Astrocyte (in vitro differentiated cells and primary cell): ENCODE data around the gene MSANTD3. TPM values are rescaled to one million over a fixed set of nuclear protein-coding genes. Genes with fewer than 3 reads are reported as not detected.
A peak's percentile ranks its signal among the peaks of the same experiment; 100 is the strongest.

ENCODE experiments used
- DNase-seq: peaks from one replicate; pipeline ENCODE4 v3.0.0-alpha.2; 2010; ENCODE audit warnings: low read depth
- FAIRE-seq: peaks from 2 replicates; lab custom pipeline; 2011; peaks lifted over from hg19 to GRCh38; lab: Jason Lieb, UNC
- H2AFZ ChIP-seq: 2 replicates; pipeline ENCODE4 v1.6.0; 2012; ENCODE audit warnings: low read depth, low read length, inconsistent platforms
- H3K27ac ChIP-seq: 2 replicates; pipeline ENCODE4 v1.5.1; 2011; ENCODE audit warnings: low read depth, low read length, inconsistent platforms
- H3K27me3 ChIP-seq: 2 replicates; pipeline ENCODE4 v1.6.0; 2011; ENCODE audit warnings: low read length, inconsistent platforms; ENCODE audit not compliant: insufficient read depth
- H3K36me3 ChIP-seq: 2 replicates; pipeline ENCODE4 v1.5.1; 2011; ENCODE audit warnings: low read length, inconsistent platforms; ENCODE audit not compliant: insufficient read depth
- H3K4me1 ChIP-seq: 2 replicates; pipeline ENCODE4 v1.5.1; 2011; ENCODE audit warnings: low read length, inconsistent platforms; ENCODE audit not compliant: insufficient read depth
- H3K4me2 ChIP-seq: 2 replicates; pipeline ENCODE4 v1.6.0; 2012; ENCODE audit warnings: low read length, inconsistent platforms
- H3K4me3 ChIP-seq: 2 replicates; pipeline ENCODE4 v1.5.1; 2011; ENCODE audit warnings: low read depth, mild to moderate bottlenecking, low read length, inconsistent platforms; ENCODE audit not compliant: insufficient read depth
- H3K79me2 ChIP-seq: 2 replicates; pipeline ENCODE4 v1.6.0; 2012; ENCODE audit warnings: mild to moderate bottlenecking, low read length, inconsistent platforms; ENCODE audit not compliant: insufficient read depth
- H3K9ac ChIP-seq: 2 replicates; pipeline ENCODE4 v1.6.0; 2012; ENCODE audit warnings: mild to moderate bottlenecking, low read length, inconsistent platforms
- H3K9me3 ChIP-seq: 2 replicates; pipeline ENCODE4 v1.5.1; 2012; ENCODE audit warnings: low read depth, mild to moderate bottlenecking, low read length, inconsistent platforms; ENCODE audit not compliant: insufficient read depth
- H4K20me1 ChIP-seq: 2 replicates; pipeline ENCODE4 v1.6.0; 2012; ENCODE audit warnings: low read length, inconsistent platforms; ENCODE audit not compliant: insufficient read depth
- H3K27ac Mint-ChIP-seq: one replicate; pipeline ENCODE4 v1.8.0; 2021; ENCODE audit warnings: mild to moderate bottlenecking, mixed read lengths; ENCODE audit not compliant: unreplicated experiment
- H3K27me3 Mint-ChIP-seq: one replicate; pipeline ENCODE4 v1.8.0; 2021; ENCODE audit warnings: low read depth, mixed read lengths; ENCODE audit not compliant: unreplicated experiment
- H3K36me3 Mint-ChIP-seq: one replicate; pipeline ENCODE4 v1.8.0; 2021; ENCODE audit warnings: low read depth, mixed read lengths; ENCODE audit not compliant: unreplicated experiment
- H3K4me1 Mint-ChIP-seq: one replicate; pipeline ENCODE4 v1.8.0; 2021; ENCODE audit warnings: low read depth, mixed read lengths; ENCODE audit not compliant: unreplicated experiment
- H3K4me3 Mint-ChIP-seq: one replicate; pipeline ENCODE4 v1.8.0; 2021; ENCODE audit warnings: mild to moderate bottlenecking, moderate library complexity, mixed read lengths; ENCODE audit not compliant: unreplicated experiment
- H3K9me3 Mint-ChIP-seq: one replicate; pipeline ENCODE4 v1.8.0; 2021; ENCODE audit warnings: mild to moderate bottlenecking, mixed read lengths; ENCODE audit not compliant: unreplicated experiment
- CTCF ChIP-seq: IDR thresholded peaks from 2 replicates; pipeline ENCODE4 v1.5.1; 2011; ENCODE audit warnings: low read depth, mild to moderate bottlenecking, inconsistent platforms, low read length, moderate library complexity; ENCODE audit not compliant: insufficient read depth
- EZH2 ChIP-seq: IDR thresholded peaks from 2 replicates; pipeline ENCODE4 v1.6.1; 2012; ENCODE audit warnings: mild to moderate bottlenecking, low read length, inconsistent platforms; ENCODE audit not compliant: insufficient read depth
- total RNA-seq: library from RNA; stranded (reverse); gene quantifications from 2 replicates; pipeline ENCODE4 v1.2.1, GENCODE V29; 2021

MSANTD3 gene
- total RNA-seq, 1 donor from 2014 or later = 76.0 TPM

GRCh38 chr9:100472788-100473275 is 45.9 kb downstream of the MSANTD3 start, which contains the start of gene TMEFF1:
TSS of gene TMEFF1 (plus strand) at chr9:100473149. CDS start at chr9:100473545, 396 bp downstream.
- Histone ChIP-seq H4K20me1 (peaks cover 13% of the 10 kb centered on the region), H3K36me3 (no peaks in the 10 kb centered on the region), H3K79me2 (no peaks in the 10 kb centered on the region), H2AFZ (peak within 1 kb of the TSS; percentile 78), H3K9ac (peak within 1 kb of the TSS; percentile 78), H3K4me3 (peak within 1 kb of the TSS; percentile 60), H3K4me2 (peak within 1 kb of the TSS; percentile 93), H3K9me3 (no peaks in the 10 kb centered on the region), H3K27me3 (no peaks in the 10 kb centered on the region), H3K27ac (no peak within 1 kb of the TSS), H3K4me1 (no peaks in the 10 kb centered on the region)
- Mint-ChIP-seq H3K4me1 (peaks cover 9% of the 10 kb centered on the region), H3K4me3 (peak within 1 kb of the TSS; percentile 85), H3K36me3 (no peaks in the 10 kb centered on the region), H3K27me3 (no peaks in the 10 kb centered on the region), H3K27ac (no peak within 1 kb of the TSS), H3K9me3 (no peaks in the 10 kb centered on the region)
- FAIRE-seq (no peak), DNase-seq (peak; percentile 9)
- TF ChIP-seq CTCF (no peak), EZH2 (no peak)

DNA sequence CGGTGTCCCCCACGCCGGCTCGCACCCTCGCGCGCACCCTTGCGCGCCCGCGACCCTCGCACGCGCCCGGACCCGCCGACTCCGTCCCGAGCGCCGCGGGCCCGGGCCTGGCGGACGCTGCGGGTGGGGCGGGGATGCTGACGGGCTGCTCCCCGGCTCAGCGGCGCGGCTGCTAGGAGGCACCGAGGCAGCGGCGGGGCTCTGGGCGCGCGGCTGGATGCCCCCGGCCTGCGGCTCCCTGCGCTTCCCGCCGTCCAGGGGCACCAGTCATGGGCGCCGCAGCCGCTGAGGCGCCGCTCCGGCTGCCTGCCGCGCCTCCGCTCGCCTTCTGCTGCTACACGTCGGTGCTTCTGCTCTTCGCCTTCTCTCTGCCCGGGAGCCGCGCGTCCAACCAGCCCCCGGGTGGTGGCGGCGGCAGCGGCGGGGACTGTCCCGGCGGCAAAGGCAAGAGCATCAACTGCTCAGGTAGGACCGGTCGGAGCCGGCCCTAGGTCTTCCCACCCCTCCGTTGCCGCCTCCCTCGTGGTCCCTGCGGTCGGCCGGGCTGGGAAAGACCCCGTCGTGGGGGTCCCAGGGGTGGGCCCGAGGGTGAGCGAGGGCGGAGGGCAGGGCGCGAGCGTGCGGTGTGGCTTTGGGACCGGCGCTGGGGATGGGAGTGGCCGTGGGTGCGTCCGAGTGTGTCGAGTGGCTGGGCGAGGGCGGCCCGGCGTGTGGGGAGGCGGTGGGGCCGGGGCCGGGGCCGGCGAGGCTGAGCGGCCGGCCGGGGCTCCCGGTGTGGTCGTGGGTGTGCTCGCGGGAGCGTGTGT is 46.5 kb downstream of the MSANTD3 start:
- H3K27ac ChIP-seq = no peak overlapping the region
- H3K27ac Mint-ChIP-seq = no peak overlapping the region
- no peak for FAIRE-seq

More for the DNA sequence above, 46.5 kb downstream of the MSANTD3 start:
- Histone ChIP-seq H3K4me3 (peak overlapping the region; percentile 60), H3K4me1 (no peaks in the 10 kb centered on the region), H3K79me2 (no peaks in the 10 kb centered on the region), H2AFZ (peak overlapping the region; percentile 78), H4K20me1 (peaks cover 16% of the 10 kb centered on the region), H3K27me3 (no peaks in the 10 kb centered on the region), H3K9me3 (no peaks in the 10 kb centered on the region), H3K36me3 (no peaks in the 10 kb centered on the region), H3K9ac (peak overlapping the region; percentile 78), H3K4me2 (peak overlapping the region; percentile 93)
- Mint-ChIP-seq H3K9me3 (no peaks in the 10 kb centered on the region), H3K4me3 (peak overlapping the region; percentile 85), H3K27me3 (no peaks in the 10 kb centered on the region), H3K36me3 (no peaks in the 10 kb centered on the region), H3K4me1 (peaks cover 9% of the 10 kb centered on the region)
- TF ChIP-seq EZH2 (no peak), CTCF (no peak)
- DNase-seq = peak; percentile 20
